Measurements from ENCODE around the gene PDIA5. TPM values are rescaled to one million over a fixed set of nuclear protein-coding genes. Genes with fewer than 3 reads are reported as not detected.

The PDIA5 gene
- total RNA-seq (2022; extraction: Qiagen RNA extraction): 28.6 to 32.6 TPM (median 30.2 TPM) in 5 replicates

DNA sequence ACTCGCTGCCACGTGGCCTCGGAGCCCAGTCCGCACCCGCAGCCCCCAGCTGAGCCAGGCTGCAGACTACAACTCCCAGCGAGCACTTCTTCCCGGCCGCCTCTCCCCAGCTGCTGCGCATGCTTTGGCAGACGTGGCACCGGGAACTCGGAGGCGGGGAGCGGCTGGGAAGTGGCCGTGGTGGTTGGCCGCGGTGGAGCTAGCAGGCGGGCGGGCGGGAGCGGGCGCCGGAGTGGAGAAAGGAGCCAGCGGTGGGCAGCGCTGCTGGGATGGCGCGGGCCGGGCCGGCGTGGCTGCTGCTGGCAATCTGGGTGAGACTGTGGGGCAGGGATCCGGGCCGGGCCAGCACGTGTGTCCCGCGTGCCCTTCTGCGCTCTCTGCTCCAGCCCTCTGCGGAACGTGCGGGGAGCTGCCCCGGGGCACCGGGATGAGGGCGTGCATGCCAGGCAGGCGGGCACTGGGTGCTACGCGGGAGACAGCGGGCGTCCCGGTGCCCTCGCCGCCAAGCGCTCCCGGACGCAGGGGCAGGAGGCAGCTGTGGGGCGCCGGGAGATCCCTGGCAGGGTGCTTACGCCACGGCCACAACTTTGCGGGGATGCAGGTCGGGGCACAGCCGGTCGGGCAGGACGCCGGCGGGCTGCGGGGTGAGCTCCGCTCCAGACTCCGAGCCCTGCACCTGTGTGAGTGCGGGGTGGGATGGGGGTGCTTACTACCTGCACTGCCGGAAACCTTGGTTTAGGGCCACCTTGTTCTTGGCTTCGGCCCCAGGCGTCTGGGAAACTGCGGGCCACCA, at the start of gene PDIA5:
Gene PDIA5 (plus strand): TSS at position 130 of the 793 bp plus-strand sequence. CDS start 140 bp downstream, at position 270.

GRCh38 chr3:123027292-123028232, 39.3 kb upstream of the PDIA5 start, which contains the start of gene SEMA5B:
TSS of gene SEMA5B (minus strand) at chr3:123027763. CDS start at chr3:122961263, 66,500 bp downstream.

GRCh38 chr3:123201557-123202427, 135.0 kb downstream of the PDIA5 start, which contains the start of gene SEC22A:
TSS of gene SEC22A (plus strand) at chr3:123201943. CDS start at chr3:123209218, 7,275 bp downstream.

Other genes with a start within 250 kb of the PDIA5 start
- gene SEMA5B, start 39.3 kb upstream of the PDIA5 start, total RNA-seq (2022; extraction: Qiagen RNA extraction): 0.16 to 0.32 TPM (median 0.20 TPM) in 5 replicates
- 17.0 to 24.4 TPM (median 19.5 TPM) in 5 replicates for gene SEC22A, start 134.9 kb downstream of the PDIA5 start, total RNA-seq (2022; extraction: Qiagen RNA extraction)